K562 (cell line): ENCODE data around the gene PCDHGB7. TPM values are rescaled to one million over a fixed set of nuclear protein-coding genes. Genes with fewer than 3 reads are reported as not detected.
A peak's percentile ranks its signal among the peaks of the same experiment; 100 is the strongest.

ENCODE experiments used
- ATAC-seq: fragments of 200-7000 bp; cut with Tn5 transposase; 3 replicates; pipeline ENCODE4 v1.9.1; 2020; ENCODE audit warnings: moderate library complexity
- BruUV-seq: library from RNA; stranded (reverse); fragments of 400-500 nt; replicated peaks from 2 replicates; lab custom pipeline; 2021; lab: Mats Ljungman, UMichigan
- CTCF ChIA-PET: fragments of 300-600 bp; formaldehyde crosslinking; extraction: SDS; loops from one replicate; lab custom pipeline; 2021; ENCODE audit warnings: low intra/inter-chr PET ratio; lab: Yijun Ruan, JAX
- POLR2A ChIA-PET: fragments of 300-600, 350-650 bp; sonication (Branson Sonifier 250); formaldehyde crosslinking; extraction: SDS; loops from one replicate; lab custom pipeline; 2021; ENCODE audit warnings: antibody characterized with exemption, inconsistent platforms; lab: Yijun Ruan, JAX
- DNase-seq, 4 experiments: peaks; one replicate each; pipeline versions ENCODE4 v3.0.0 to v3.0.0-alpha.2; 2011 to 2018; ENCODE audit warnings: low spot score in 3 of 4, mixed read lengths in 3 of 4; ENCODE audit errors: extremely low read depth in 1 of 4
- FAIRE-seq: peaks from 2 replicates; lab custom pipeline; 2011; peaks lifted over from hg19 to GRCh38; lab: Jason Lieb, UNC
- H2AFZ ChIP-seq: 2 replicates; pipeline ENCODE4 v1.6.0; 2011; ENCODE audit warnings: low read depth, low read length, control low read depth, inconsistent platforms
- H3K27ac ChIP-seq: fragments of 200-600 bp; 3 replicates; pipeline ENCODE4 v1.8.0; 2011; ENCODE audit warnings: low read depth, mild to moderate bottlenecking, control low read depth, inconsistent platforms, low read length, moderate library complexity, mixed read lengths; ENCODE audit errors: extremely low read depth
- H3K27me3 ChIP-seq, 2 experiments: fragments of 300-600 bp in 1 of 2; 2 replicates in 1 of 2; 3 replicates in 1 of 2; pipeline versions ENCODE4 v1.6.0 to v1.8.0; 2011; ENCODE audit warnings: inconsistent platforms in 2 of 2, low read length in 2 of 2, mild to moderate bottlenecking in 1 of 2, mixed read lengths in 1 of 2, moderate library complexity in 1 of 2; ENCODE audit not compliant: control insufficient read depth in 2 of 2, insufficient read depth in 2 of 2
- H3K36me3 ChIP-seq: fragments of 300-600 bp; 3 replicates; pipeline ENCODE4 v1.8.0; 2011; ENCODE audit warnings: mild to moderate bottlenecking, low read length, inconsistent platforms; ENCODE audit not compliant: control insufficient read depth, insufficient read depth
- H3K4me1 ChIP-seq, 2 experiments: fragments of 200-600 bp in 1 of 2; replicated peaks in 1 of 2; 2 replicates in 1 of 2; 3 replicates in 1 of 2; pipeline versions ENCODE4 v1.5.1 to v1.8.0; 2011; ENCODE audit warnings: inconsistent platforms in 2 of 2, low read length in 2 of 2, mild to moderate bottlenecking in 1 of 2, mixed read lengths in 1 of 2, moderate library complexity in 1 of 2; ENCODE audit not compliant: control insufficient read depth in 2 of 2, insufficient read depth in 2 of 2
- H3K4me2 ChIP-seq: 2 replicates; pipeline ENCODE4 v1.6.1; 2011; ENCODE audit warnings: low read length, control low read depth, inconsistent platforms, mixed read lengths; ENCODE audit not compliant: insufficient read depth
- H3K4me3 ChIP-seq: fragments of 200-600 bp; sonication (generic), shearing (Covaris generic); 2 replicates; pipeline ENCODE4 v1.5.1; 2016; ENCODE audit warnings: control low read depth, inconsistent platforms
- H3K79me2 ChIP-seq: fragments of 200-600 bp; 3 replicates; pipeline ENCODE4 v1.8.0; 2011; ENCODE audit warnings: low read length, inconsistent platforms; ENCODE audit not compliant: control insufficient read depth, insufficient read depth
- H3K9ac ChIP-seq, 2 experiments: 2 replicates each; pipeline versions ENCODE4 v1.6.0 to v1.6.1; 2011; ENCODE audit warnings: low read depth in 2 of 2, low read length in 2 of 2, control low read depth in 1 of 2, inconsistent platforms in 1 of 2, mild to moderate bottlenecking in 1 of 2, mixed read lengths in 1 of 2; ENCODE audit not compliant: insufficient read depth in 1 of 2
- H3K9me1 ChIP-seq: one replicate; pipeline ENCODE4 v1.6.0; 2011; ENCODE audit warnings: inconsistent platforms, mild to moderate bottlenecking, low read length, moderate library complexity; ENCODE audit not compliant: control insufficient read depth, insufficient read depth
- H3K9me3 ChIP-seq: replicated peaks from 2 replicates; pipeline ENCODE4 v1.5.1; 2011; ENCODE audit warnings: low read depth, low read length, inconsistent platforms; ENCODE audit not compliant: control insufficient read depth, insufficient read depth
- H4K20me1 ChIP-seq: replicated peaks from 2 replicates; pipeline ENCODE4 v1.6.1; 2011; ENCODE audit warnings: low read length, inconsistent platforms, mixed read lengths; ENCODE audit not compliant: control insufficient read depth, insufficient read depth
- E2F3 ChIP-seq: fragments of 250-450 bp; sonication (Bioruptor Pico); IDR thresholded peaks from 2 replicates; pipeline ENCODE4 v1.4.0; 2020; ENCODE audit warnings: mild to moderate bottlenecking
- ESRRB ChIP-seq: fragments of 250-450 bp; sonication (Bioruptor Pico); IDR thresholded peaks from 2 replicates; pipeline ENCODE4 v1.5.0; 2020; ENCODE audit warnings: mild to moderate bottlenecking, moderate library complexity, borderline replicate concordance
- ETV1 ChIP-seq: fragments of 450-650 bp; conservative IDR thresholded peaks from 2 replicates; pipeline ENCODE4 v1.6.1; 2016; ENCODE audit warnings: missing genetic modification characterization, control low read depth, low read depth, missing compliant biosample characterization
- HMGN3 ChIP-seq: IDR thresholded peaks from 2 replicates; pipeline ENCODE4 v1.6.1; 2011; ENCODE audit warnings: borderline replicate concordance, low read depth, mild to moderate bottlenecking, mixed read lengths, low read length; ENCODE audit not compliant: insufficient read length; ENCODE audit errors: extremely low read depth
- KLF10 ChIP-seq: fragments of 250-450 bp; sonication (Bioruptor Pico); IDR thresholded peaks from 2 replicates; pipeline ENCODE4 v1.6.1; 2021; ENCODE audit warnings: matching md5 sums
- MAFF ChIP-seq: IDR thresholded peaks from 2 replicates; pipeline ENCODE4 v1.6.1; 2012; ENCODE audit warnings: low read length, improper control_type of control experiment
- NFE2 ChIP-seq: IDR thresholded peaks from 2 replicates; pipeline ENCODE4 v1.6.1; 2014; ENCODE audit warnings: antibody characterized with exemption, low read depth
- NRF1 ChIP-seq, 2 experiments: fragments of 450-650 bp; IDR thresholded peaks in 1 of 2; conservative IDR thresholded peaks in 1 of 2; 2 replicates each; pipeline ENCODE4 v1.6.1; 2014; ENCODE audit warnings: mild to moderate bottlenecking in 2 of 2
- RAD21 ChIP-seq, 2 experiments: fragments of 250-450 bp in 1 of 2; fragments of 450-650 bp in 1 of 2; sonication (Bioruptor Pico) in 1 of 2; formaldehyde crosslinking in 1 of 2; IDR thresholded peaks in 1 of 2; conservative IDR thresholded peaks in 1 of 2; 2 replicates each; pipeline versions ENCODE4 v1.4.0 to v1.8.0; 2020 to 2022; ENCODE audit warnings: mild to moderate bottlenecking in 2 of 2, moderate library complexity in 1 of 2
- RBM14 ChIP-seq: fragments of 200-400 bp; formaldehyde crosslinking; IDR thresholded peaks from 2 replicates; pipeline ENCODE4 v1.6.1; 2018; ENCODE audit warnings: low read depth, mild to moderate bottlenecking, low read length, moderate library complexity, borderline replicate concordance; ENCODE audit not compliant: insufficient read depth
- RBM17 ChIP-seq: fragments of 200-400 bp; formaldehyde crosslinking; IDR thresholded peaks from 2 replicates; pipeline ENCODE4 v1.6.1; 2017; ENCODE audit warnings: low read depth, mild to moderate bottlenecking, low read length, borderline replicate concordance
- ZNF134 ChIP-seq: fragments of 250-450 bp; sonication (Bioruptor Pico); conservative IDR thresholded peaks from 2 replicates; pipeline ENCODE4 v1.4.0; 2020
- ZNF184 ChIP-seq: sonication (generic); formaldehyde crosslinking; IDR thresholded peaks from 2 replicates; pipeline ENCODE4 v1.5.0; 2020; ENCODE audit warnings: missing genetic modification reagents
- ZNF41 ChIP-seq: fragments of 250-450 bp; sonication (Bioruptor Pico); conservative IDR thresholded peaks from 2 replicates; pipeline ENCODE4 v1.4.0; 2020; ENCODE audit warnings: mild to moderate bottlenecking
- ZSCAN29 ChIP-seq: fragments of 450-650 bp; IDR thresholded peaks from 2 replicates; pipeline ENCODE4 v1.6.1; 2017
- ZSCAN32 ChIP-seq: fragments of 450-650 bp; formaldehyde crosslinking; IDR thresholded peaks from 2 replicates; pipeline ENCODE4 v1.4.0; 2020; ENCODE audit warnings: mild to moderate bottlenecking, moderate library complexity
- ZZZ3 ChIP-seq: fragments of 450-650 bp; IDR thresholded peaks from 2 replicates; pipeline ENCODE4 v1.6.1; 2016; ENCODE audit warnings: antibody characterized with exemption, mild to moderate bottlenecking, moderate library complexity
- WGBS: fragments of 100-300 bp; shearing (Covaris generic); methylation state at CpG from one replicate; pipeline ENCODE4 v1.1.6; 2016; ENCODE audit warnings: low coverage, mixed read lengths; ENCODE audit not compliant: insufficient coverage; ENCODE audit errors: missing lambda C conversion rate; 5-methylcytosine and 5-hydroxymethylcytosine counted together
- in situ Hi-C: fragments of 300-500 bp; cut with MboI; formaldehyde crosslinking; loops from 4 replicates; pipeline ENCODE4 v1.15.0; 2018; ENCODE audit warnings: inconsistent platforms, mixed read lengths
- intact Hi-C: fragments of 100-400 bp; cut with micrococcal nuclease; formaldehyde crosslinking; loops from 2 replicates; pipeline ENCODE4 v1.14.2; 2022
- polyA plus RNA-seq, 8 experiments: library from polyadenylated mRNA; depleted of rRNA in 4 of 8; stranded (reverse) in 5 of 8; unstranded in 3 of 8; fragments of >200 nt; fragmentation: Nextera tagmentation in 2 of 8; fragmentation: Illumina TruSeq in 1 of 8; extraction: Ambion mirVana in 2 of 8; extraction: Trizol in 1 of 8; gene quantifications; 2 replicates each; pipeline versions ENCODE4 v1.2.1 to v1.2.3, GENCODE V29; 2011 to 2014; ENCODE audit warnings: inconsistent platforms in 1 of 8, missing spikeins in 1 of 8
- total RNA-seq, 7 experiments: library from RNA; depleted of rRNA in 6 of 7; stranded (reverse); fragments of >200 nt in 6 of 7; fragmentation: Illumina TruSeq in 2 of 7; extraction: Trizol in 2 of 7; gene quantifications; 2 replicates each; pipeline versions ENCODE4 v1.2.1 to v1.2.3, GENCODE V29; 2011 to 2021; ENCODE audit warnings: low replicate concordance in 1 of 7
- TF ChIP-seq, protein P1 (sequence below): fragments of 250-450 bp; sonication (Bioruptor Pico); IDR thresholded peaks from 2 replicates; pipeline ENCODE4 v1.8.0; 2021; ENCODE audit warnings: mild to moderate bottlenecking, moderate library complexity
- TF ChIP-seq, protein P2 (sequence below): sonication (generic); formaldehyde crosslinking; IDR thresholded peaks from 2 replicates; pipeline ENCODE4 v1.8.0; 2022; ENCODE audit warnings: missing genetic modification reagents, mild to moderate bottlenecking, borderline replicate concordance

PCDHGB7 gene
- total and polyA plus RNA-seq, 9 of the 15 experiments (the other 6 are each of a cell fraction or from before 2014, with no cell fraction given) = 0.09 TPM; not detected in 8

DNA sequence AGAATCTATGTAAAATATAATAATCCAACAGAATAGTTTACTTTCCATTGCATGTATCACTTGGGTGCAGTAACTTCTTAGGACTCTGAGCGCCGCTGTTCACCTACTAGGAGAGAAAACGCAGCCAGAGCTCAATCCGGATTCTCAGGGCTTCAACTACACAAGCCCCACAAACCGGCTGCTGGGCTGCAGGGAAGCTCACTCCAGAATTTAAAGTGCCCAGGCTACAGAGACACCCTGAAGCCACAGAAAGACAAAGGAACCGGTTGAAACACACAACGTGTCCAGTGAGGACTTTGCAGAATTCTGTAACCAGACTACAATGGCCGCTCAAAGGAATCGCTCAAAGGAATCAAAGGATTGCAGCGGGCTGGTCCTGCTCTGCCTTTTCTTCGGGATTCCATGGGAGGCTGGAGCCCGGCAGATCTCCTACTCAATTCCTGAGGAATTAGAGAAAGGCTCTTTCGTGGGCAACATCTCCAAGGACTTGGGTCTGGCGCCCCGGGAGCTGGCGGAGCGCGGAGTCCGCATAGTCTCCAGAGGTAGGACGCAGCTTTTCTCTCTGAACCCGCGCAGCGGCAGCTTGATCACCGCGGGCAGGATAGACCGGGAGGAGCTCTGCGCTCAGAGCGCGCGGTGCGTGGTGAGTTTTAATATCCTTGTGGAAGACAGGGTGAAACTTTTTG, 4.5 kb upstream of the PCDHGB7 start, which contains the start of gene PCDHGA10:
Gene PCDHGA10, plus strand, starts transcription at position 134 of the 686 bp plus-strand sequence. Its CDS starts 189 bp downstream, at position 323.
- in situ Hi-C loops = no loop called here
- Histone ChIP-seq H2AFZ (peak within 1 kb of the TSS; percentile 69), H3K9me3 (no peaks in the 10 kb centered on the region; the same call in 1 of the 2 replicates), H3K36me3 (no peaks in the 10 kb centered on the region), H3K9ac (peak within 1 kb of the TSS in 1 of 2 experiments; percentile 48; a peak in 2 of 4 replicates), H4K20me1 (no peaks in the 10 kb centered on the region), H3K27ac (no peak within 1 kb of the TSS), H3K9me1 (no peaks in the 10 kb centered on the region), H3K4me3 (peak within 1 kb of the TSS; percentile 21), H3K4me1 (peaks cover 0 to 27% of the 10 kb centered on the region in 2 experiments; a peak in 2 of 5 replicates), H3K27me3 (peaks cover 7 to 33% of the 10 kb centered on the region in 2 experiments; a peak in 4 of 5 replicates), H3K4me2 (peak within 1 kb of the TSS; percentile 59), H3K79me2 (no peaks in the 10 kb centered on the region)
- BruUV-seq = no TSS peak
- peak; percentile 49 to 61 (median 54) for DNase-seq
- ATAC-seq = peak; percentile 91
- 17% methylated on average over 25 of the region's 31 CpGs for WGBS
- FAIRE-seq = peak; percentile 70
- ChIA-PET POLR2A (interaction anchor here (0.8 to 1.9 kb wide), 3 partner anchors 9 to 263 kb away, joined by 4 to 7 read pairs (median 4); partner anchors contain the start of gene PCDHGA11), CTCF (interaction anchor here (0.5 to 1.5 kb wide), 6 partner anchors 8 to 401 kb away, joined by 3 to 4 read pairs (median 3); partner anchors contain the start of genes PCDHGA11 and PCDHGA2)
- intact Hi-C loops = loop anchor here (5.0 kb wide), 1 partner anchor 109 kb away; no protein-coding TSS in a partner anchor
- TF ChIP-seq NRF1 (conservative IDR thresholded peaks at IDR 0.05 in 1 of 2, IDR thresholded peaks at IDR 0.05 in 1 of 2) (peak; percentile 33 to 37; a peak in 2 of 4 replicates), ZNF184 (no peak), ZZZ3 (no peak), RBM17 (no peak), ETV1 (tag) (no peak), MAFF (no peak), RAD21 (CRISPR knock-in tag; conservative IDR thresholded peaks at IDR 0.05 in 1 of 2, IDR thresholded peaks at IDR 0.05 in 1 of 2) (peak; percentile 34 to 66), RBM14 (no peak), HMGN3 (no peak), ZNF41 (CRISPR knock-in tag) (no peak), ZNF134 (CRISPR knock-in tag) (no peak), ZSCAN32 (CRISPR knock-in tag) (no peak), KLF10 (no peak), NFE2 (no peak), ESRRB (CRISPR knock-in tag) (no peak), E2F3 (CRISPR knock-in tag) (no peak), ZSCAN29 (peak; percentile 95)
- TF ChIP-seq, protein P1, sequence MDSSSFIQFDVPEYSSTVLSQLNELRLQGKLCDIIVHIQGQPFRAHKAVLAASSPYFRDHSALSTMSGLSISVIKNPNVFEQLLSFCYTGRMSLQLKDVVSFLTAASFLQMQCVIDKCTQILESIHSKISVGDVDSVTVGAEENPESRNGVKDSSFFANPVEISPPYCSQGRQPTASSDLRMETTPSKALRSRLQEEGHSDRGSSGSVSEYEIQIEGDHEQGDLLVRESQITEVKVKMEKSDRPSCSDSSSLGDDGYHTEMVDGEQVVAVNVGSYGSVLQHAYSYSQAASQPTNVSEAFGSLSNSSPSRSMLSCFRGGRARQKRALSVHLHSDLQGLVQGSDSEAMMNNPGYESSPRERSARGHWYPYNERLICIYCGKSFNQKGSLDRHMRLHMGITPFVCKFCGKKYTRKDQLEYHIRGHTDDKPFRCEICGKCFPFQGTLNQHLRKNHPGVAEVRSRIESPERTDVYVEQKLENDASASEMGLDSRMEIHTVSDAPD (CRISPR knock-in tag) = no peak
- TF ChIP-seq, protein P2, sequence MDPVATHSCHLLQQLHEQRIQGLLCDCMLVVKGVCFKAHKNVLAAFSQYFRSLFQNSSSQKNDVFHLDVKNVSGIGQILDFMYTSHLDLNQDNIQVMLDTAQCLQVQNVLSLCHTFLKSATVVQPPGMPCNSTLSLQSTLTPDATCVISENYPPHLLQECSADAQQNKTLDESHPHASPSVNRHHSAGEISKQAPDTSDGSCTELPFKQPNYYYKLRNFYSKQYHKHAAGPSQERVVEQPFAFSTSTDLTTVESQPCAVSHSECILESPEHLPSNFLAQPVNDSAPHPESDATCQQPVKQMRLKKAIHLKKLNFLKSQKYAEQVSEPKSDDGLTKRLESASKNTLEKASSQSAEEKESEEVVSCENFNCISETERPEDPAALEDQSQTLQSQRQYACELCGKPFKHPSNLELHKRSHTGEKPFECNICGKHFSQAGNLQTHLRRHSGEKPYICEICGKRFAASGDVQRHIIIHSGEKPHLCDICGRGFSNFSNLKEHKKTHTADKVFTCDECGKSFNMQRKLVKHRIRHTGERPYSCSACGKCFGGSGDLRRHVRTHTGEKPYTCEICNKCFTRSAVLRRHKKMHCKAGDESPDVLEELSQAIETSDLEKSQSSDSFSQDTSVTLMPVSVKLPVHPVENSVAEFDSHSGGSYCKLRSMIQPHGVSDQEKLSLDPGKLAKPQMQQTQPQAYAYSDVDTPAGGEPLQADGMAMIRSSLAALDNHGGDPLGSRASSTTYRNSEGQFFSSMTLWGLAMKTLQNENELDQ = no peak
